ENCODE results near the gene CRACR2A.

The CRACR2A gene

DNA sequence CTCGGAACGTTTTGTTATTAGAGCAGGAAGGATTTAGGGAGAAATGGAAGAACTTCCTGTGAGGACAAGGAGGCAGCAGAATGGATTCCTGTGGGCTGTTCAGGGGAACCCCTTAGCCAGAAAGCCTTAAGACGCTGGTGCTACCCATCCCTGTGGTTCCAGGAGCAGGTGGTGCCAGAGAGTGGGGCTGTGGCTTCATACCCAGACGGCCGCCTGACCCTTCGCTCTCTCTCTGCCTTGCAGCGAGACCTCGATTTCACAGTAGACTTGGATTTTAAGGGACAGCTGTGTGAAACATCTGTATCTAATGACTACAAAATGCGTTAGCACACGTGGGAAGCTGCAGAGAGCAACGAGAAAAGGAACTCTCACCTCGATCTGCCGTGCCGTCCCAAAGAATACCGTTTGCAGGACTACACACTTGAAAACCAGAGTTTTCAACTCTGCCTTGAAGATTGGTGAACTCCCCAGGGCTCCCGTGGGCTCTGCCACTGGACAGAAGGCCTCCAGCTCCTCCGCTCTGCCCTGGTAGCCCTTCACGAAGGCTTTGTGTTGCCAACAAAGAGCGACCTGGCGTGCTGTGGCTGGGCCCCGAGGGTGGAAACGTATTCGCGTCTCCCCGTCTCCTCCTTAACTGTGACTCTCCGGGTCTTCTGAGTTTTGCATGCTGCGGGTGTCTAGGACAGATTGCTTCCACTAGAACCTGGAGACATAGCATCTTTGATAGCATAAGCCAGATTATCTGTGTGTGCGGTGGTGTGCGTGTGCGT lies 159.9 kb downstream of the CRACR2A start:
- no peak for DNase-seq

DNA sequence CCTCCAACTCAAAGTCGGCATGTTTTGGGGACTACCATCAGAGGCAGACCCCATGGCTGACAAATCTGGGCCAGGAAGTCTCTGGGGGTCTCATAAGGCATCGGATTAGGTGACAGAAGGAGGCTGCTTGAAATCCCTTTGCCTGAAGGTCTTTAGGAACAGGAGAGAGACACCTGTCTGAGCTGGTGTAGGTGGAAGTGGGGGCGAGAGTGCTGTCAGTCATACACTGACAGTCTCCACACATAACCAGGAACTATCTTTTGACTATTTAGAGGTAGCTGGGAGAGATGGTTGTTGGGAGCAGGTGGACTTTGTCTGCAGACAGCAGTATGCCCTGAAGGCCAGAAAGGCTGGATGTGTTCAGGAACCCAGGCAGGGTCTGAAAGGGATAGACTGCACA lies 163.2 kb downstream of the CRACR2A start:
- no peak for DNase-seq

DNA sequence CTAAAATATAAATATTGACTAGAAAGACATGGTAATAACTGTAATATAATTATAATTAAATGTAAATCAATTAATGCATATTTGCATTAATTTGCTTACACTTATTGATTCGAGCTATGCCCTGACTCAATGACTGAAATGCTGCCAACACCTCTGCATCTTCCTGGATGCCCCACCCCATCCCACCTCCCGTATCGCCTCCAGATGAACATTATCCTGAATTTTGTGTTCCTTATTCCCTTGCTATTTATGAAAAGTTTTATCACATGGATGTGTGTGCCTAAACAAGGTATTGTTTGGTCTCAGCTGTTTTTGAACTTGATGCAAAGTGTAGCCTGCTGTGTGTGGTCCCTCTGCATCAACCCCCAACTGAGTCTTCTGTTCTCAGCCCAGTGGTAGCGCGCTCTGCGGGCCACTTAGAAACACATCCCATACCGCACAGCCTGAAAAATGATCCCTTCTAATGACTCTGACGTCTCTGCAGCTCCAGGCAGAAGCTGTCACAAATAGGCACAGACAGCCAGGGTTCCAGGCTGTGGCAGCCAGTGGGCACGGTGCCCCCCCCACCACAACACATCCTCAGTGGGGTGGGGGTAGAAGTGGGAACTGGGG lies 165.4 kb downstream of the CRACR2A start:
- no peak for DNase-seq

DNA sequence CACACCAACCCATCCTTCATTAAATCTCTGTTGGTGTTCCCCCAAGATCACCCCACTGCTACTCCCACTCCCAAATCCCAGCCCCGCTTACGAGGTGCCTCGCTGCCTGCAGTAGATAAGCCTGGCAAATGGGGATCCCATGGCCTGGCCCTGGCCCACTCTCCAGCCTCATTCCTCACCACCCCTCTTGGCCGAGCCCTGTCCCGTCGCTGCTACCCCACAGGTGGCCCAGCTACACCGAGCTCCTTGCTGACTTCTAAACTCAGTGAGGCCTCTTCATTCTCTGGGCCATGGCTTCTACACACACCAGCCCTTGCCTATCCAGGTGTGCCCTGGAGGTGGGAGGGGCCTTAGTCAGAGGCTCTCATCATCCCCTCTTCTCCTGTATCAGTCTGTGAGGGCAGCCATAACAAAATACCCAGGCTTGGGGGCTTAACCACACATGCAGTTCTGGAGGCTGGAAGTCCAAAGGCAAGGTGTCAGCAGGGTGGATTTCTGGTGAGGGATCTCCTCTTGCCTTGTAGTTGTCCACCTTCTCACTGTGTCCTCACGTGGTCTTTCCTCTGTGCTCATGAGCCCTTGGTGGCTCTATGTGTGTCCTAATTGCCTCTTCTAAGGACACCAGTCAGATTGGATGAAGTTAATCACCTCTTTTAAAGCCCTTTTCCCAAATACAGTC lies 169.1 kb downstream of the CRACR2A start:
- DNase-seq: no peak

DNA sequence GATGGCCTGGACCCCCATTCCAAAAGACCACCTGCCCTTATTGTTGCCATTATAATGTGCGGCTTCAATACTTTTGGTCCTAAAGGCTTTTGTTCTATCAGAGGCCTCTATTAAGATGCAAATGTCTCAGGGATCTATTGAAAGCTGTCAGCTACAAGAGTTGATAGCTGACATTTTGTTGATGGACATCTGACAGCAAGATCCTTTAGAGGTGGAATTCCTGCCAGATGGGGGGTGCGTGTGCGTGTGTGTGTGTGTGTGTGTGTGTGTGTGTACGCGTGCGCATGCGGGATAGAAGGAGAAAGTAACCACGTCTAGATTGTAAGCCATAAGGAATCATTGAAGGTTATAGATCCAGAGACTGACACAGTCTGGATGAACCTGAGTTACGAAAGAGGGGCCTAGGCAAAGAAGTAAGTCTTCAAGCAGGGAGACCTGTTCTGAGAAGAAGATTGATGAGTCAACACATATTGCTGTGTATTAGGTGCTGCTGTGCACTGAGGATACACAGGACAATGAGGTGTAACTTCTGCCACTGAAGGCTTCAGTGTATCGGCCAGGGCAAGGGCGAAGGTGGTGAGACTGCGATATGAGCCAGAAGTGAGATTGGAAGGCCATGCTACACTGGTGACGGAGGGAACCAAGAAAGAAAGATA lies 172.7 kb downstream of the CRACR2A start:
- no peak for DNase-seq

DNA sequence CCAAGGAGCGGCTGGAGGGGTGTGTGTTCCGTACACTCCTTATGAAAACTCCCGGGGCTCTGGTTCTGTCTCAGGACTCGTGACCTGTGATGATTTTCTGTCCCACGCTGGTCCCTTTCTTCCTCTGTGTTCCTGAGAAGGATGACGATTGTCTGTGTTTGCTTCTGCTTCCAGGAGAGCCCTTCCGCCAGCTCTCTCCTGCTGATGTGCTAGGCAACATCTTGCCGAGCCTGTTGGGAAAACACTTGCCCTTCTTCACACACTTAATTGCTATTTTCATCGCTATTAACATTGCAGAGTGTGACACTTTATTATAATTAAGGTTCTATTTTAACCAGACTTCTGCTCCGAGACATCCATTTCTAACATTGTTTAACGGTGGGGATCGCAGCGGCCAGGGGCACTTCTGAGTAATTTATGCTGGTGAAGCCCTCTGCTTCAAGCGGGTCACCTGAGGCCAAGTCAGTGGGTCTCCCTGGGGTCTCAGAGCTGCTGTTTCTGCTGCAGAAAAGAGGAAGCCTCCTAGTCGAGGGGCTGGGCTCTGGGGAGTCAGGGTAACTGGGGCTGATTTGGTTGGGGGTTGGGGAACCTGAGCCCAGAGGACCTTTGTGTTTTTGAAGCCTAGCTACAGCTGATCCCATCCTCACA lies 173.3 kb downstream of the CRACR2A start:
- no peak for DNase-seq

DNA sequence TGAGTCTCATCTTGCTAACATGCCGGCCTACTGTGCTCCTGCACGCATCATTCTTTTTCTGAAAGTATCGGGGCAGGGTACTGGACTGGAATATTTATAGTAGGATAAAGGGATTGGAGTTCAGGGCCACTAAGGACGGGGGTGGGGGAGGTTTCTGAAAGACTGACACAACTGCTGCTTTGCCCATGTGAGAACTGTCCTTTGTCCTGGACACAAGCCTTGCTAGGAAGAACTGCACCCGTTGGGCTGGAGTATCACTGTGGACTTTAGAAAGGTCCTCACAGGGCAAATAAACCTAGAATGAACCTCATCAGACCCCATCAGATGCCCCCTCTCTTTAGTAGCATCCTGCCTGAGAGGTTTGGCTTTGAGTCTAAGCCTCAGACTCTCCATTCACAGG lies 174.4 kb downstream of the CRACR2A start:
- no peak for DNase-seq

DNA sequence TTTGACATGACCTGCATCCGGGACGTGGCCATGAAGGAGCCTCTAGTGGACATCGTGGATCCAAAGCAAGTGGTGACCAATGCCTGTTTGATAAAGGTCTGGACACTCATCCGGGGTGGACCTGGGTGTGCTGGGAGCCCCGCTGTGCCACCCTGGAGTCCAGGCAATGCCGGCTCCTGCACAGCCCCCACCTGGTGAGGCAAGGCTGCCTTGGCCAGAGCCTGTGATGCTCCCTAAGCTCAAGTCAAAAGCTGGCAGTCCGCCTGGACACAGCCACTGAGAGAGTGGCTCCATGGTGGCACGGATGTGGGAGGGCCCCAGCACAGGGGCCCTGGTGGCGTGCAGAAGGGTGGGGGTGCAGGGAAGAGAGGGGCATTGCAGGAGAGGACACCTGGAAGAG lies 176.0 kb downstream of the CRACR2A start:
- DNase-seq: no peak

DNA sequence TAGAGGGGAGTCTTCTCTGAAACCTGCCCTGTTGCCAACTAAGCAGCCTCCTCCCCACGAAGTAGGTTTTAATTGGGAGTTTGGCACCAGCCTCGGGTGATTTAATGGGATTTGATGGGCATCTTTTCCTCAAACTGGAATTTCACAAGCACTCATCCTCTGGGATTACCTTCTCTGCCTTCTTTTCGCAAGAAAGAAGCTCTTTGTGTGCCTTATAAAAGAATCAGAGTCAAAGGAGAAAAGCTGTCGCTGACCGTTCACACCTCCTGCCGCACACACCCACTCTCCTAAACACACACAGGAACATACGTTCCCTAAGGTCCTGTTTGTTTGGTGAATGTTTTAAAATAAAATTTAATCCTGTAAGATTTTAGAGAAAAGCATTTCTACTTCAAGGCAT lies 177.9 kb downstream of the CRACR2A start:
- DNase-seq: no peak

DNA sequence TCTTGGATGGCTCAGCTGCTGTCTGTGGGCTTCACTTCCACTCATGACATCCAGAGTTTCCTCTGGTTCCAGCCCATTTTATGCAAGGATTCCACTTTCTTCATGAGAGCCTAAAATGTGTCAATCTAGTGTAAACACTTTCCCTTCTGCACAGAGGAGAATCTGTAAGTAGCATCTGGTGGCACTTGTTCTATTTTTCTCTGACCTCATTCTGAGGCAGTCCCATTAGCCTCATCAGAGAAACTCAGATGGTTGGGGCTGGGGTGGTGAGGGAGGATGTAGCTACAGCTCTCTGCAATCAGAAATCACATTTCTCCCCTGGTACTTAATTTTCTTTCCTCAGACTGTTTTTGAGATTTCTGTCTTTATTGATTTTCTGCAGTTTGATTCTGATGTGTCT lies 180.3 kb downstream of the CRACR2A start:
- no peak for DNase-seq

DNA sequence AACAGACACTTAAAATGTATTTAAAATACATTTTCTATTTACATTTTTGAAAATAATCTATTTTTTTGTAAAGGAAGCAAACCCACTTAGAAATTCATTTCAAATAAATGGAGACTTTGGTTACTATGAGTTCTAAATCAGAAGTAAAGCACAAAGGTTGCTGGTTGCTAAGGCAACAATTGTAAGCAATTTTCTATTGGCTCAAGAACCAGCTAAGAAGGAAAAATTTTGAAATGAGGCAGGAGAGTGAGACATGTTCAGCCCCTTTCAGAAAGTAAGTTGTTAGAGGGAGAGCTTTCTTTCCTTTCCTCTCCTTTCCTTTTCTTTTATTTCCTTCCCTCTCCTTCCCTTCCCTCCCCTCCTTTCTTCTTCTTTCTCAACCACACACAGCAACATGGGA lies 181.2 kb downstream of the CRACR2A start:
- no peak for DNase-seq

DNA sequence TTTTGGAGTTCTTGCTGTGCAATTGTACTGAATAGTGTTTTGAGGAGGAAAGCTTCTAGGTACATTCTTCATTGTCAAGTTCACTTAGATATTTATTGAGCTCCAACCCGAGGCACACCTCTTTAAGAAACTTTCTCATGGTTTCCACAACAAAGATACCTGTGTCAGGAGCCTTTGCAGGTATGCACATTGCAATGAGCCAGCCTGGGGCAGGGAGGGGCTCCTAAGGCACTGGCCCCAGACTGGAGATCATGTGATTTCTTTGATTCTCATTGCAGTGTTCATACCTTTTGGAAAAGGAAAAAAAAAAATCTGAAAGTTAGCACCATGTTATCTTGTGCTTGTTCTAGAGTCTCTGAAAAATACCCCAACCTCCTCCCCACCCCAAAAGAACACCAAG lies 181.6 kb downstream of the CRACR2A start:
- DNase-seq: no peak

DNA sequence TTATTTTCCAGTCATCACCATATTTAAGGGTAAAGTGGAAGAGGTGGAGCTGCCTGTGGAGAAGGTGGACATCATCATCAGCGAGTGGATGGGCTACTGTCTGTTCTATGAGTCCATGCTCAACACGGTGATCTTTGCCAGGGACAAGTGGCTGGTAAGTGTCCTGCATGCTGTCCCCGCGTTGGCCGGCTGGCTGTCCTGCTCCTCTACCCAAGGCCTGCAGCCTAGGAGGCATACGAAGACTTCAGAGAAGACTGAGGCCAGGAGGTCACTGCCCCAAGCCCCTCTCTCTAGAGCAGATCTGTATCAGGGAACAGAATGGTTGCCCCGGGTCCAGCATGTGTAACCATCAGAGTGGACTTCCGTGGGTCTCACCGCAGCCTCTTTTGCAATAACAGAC lies 184.2 kb downstream of the CRACR2A start:
- DNase-seq: no peak

DNA sequence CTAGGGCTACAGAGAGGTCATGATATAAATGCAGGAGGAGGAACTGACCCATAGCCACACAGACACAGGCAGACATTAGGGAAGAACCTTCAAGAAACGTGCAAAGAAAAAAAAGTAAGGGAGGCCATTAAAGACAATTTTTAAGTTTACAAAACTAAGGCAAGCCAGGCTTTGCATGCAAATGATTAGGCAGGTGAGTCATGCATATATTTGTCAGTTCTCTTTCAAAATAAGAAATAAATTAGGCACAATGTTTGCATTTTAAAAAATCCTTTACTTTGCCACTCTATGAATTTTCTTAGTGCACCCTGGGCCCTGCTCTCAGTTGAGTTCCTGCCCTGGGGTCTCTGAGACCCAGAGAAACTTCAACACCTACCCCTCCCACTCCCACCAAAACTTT lies 186.9 kb downstream of the CRACR2A start:
- DNase-seq: no peak
